Effector CD8-positive, alpha-beta T cell (primary cell): ENCODE measurements around the gene SLC13A1.
"Not testable (repeated sequence)": the region's sequence is repeated elsewhere in the genome, so short reads cannot be mapped to it uniquely, and the experiment has no call there.

Source experiments
- DNase-seq: peaks from one replicate; lab custom pipeline; 2025; lab: John Stamatoyannopoulos, UW
- total RNA-seq, 4 experiments: gene quantifications; one replicate each; lab custom pipeline; 2026; lab: John Stamatoyannopoulos, UW

SLC13A1 gene
- 0 reads per million in 4 experiments for total RNA-seq

- DNase-seq: no peak
Measured at GRCh38 chr7:123199883-123200282, at the start of gene SLC13A1. SLC13A1 (minus strand) TSS chr7:123199969; CDS start chr7:123199946, 23 bp downstream.

GRCh38 chr7:123244768-123245167 is 45.0 kb upstream of the SLC13A1 start:
- no peak for DNase-seq

GRCh38 chr7:123242467-123243092 is 42.8 kb upstream of the SLC13A1 start:
- no peak for DNase-seq

- DNase-seq: no peak
Measured at GRCh38 chr7:123241809-123242208, 42.0 kb upstream of the SLC13A1 start.

- DNase-seq: no peak
Measured at GRCh38 chr7:123231021-123232000, 31.5 kb upstream of the SLC13A1 start.

GRCh38 chr7:123230603-123231002 is 30.8 kb upstream of the SLC13A1 start:
- DNase-seq: no peak

GRCh38 chr7:123230147-123230546 is 30.4 kb upstream of the SLC13A1 start:
- DNase-seq: no peak

GRCh38 chr7:123229426-123229825 is 29.7 kb upstream of the SLC13A1 start:
- DNase-seq: no peak

GRCh38 chr7:123227666-123228065 is 27.9 kb upstream of the SLC13A1 start:
- not testable (repeated sequence) for DNase-seq

GRCh38 chr7:123220396-123220795 is 20.6 kb upstream of the SLC13A1 start:
- DNase-seq: no peak

- DNase-seq: no peak
Measured at GRCh38 chr7:123218866-123219265, 19.1 kb upstream of the SLC13A1 start.

GRCh38 chr7:123216825-123217224 is 17.1 kb upstream of the SLC13A1 start:
- DNase-seq: no peak

- DNase-seq: no peak
Measured at GRCh38 chr7:123215350-123215749, 15.6 kb upstream of the SLC13A1 start.

- DNase-seq: no peak
Measured at GRCh38 chr7:123211545-123211944, 11.8 kb upstream of the SLC13A1 start.

- DNase-seq: no peak
Measured at GRCh38 chr7:123210986-123211385, 11.2 kb upstream of the SLC13A1 start.

GRCh38 chr7:123209786-123210185 is 10.0 kb upstream of the SLC13A1 start:
- DNase-seq: no peak

- no peak for DNase-seq
Measured at GRCh38 chr7:123208793-123209192, 9.0 kb upstream of the SLC13A1 start.

GRCh38 chr7:123204206-123204835 is 4.6 kb upstream of the SLC13A1 start:
- no peak for DNase-seq

GRCh38 chr7:123201901-123202300 is 2.1 kb upstream of the SLC13A1 start:
- no peak for DNase-seq

- DNase-seq: no peak
Measured at GRCh38 chr7:123198668-123199652, 809 bp downstream of the SLC13A1 start.

- no peak for DNase-seq
Measured at GRCh38 chr7:123198111-123198510, 1.7 kb downstream of the SLC13A1 start.
